Measurements from ENCODE around the gene PKD2. TPM values are rescaled to one million over a fixed set of nuclear protein-coding genes. Genes with fewer than 3 reads are reported as not detected.

The PKD2 gene
- 24.1 TPM for polyA plus RNA-seq (ENCODE audit: insufficient read length)

GRCh38 chr4:88007304-88008121 lies at the start of gene PKD2:
PKD2 (plus strand) TSS chr4:88007635; CDS start chr4:88007734, 99 bp downstream.
- peak; percentile 93 for DNase-seq

GRCh38 chr4:87961993-87962392 lies 45.4 kb upstream of the PKD2 start:
- DNase-seq: no peak

GRCh38 chr4:87962398-87963146 lies 44.9 kb upstream of the PKD2 start:
- no peak for DNase-seq

DNA sequence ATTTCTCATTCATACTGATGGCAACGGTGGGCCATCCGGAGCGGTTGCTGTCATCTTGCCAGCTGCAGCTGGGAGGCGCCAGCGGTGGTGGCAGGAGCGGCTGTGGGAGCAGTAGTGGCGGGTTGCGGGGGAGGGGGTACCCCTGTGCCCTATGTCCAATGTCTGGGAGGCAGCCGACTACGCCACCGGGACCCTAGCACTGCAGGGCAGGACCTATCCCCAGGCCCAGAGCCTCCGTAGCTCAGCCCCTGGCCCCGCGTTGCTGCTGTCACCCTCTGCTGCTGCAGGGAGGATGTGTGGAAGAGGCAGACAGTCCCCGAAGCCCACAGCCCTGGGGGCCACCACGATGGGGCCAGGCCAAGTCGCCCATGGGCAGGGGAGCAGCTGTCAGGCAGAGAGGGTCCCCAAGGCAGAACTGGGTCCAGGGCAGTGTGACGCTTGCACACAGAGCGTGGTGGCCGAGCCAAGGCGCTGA lies 41.9 kb upstream of the PKD2 start:
- no peak for DNase-seq

DNA sequence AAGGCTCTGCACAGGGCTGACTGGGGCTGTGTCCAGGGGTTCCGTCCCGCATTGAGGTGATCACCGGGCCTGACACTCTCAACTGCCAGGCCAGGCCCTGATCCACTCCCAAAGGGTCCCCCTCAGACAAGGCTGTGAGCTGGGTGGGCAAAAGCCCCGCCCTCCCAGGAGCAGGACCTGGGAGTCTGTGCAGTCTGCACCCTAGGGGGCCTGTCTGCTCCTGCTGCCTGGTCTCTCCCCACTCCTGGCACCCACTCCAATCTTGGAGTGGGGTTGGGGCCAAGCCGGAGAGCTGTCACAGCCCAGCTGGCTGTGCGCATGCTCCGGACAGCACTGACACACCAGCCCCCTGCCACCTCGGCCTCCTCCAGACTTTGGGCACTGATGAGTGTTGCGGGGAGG lies 41.3 kb upstream of the PKD2 start:
- DNase-seq: no peak

- DNase-seq: no peak
Measured at GRCh38 chr4:87967193-87967592, 40.2 kb upstream of the PKD2 start.

- DNase-seq: no peak
Measured at GRCh38 chr4:87970121-87970520, 37.3 kb upstream of the PKD2 start.

GRCh38 chr4:87971866-87972265 lies 35.6 kb upstream of the PKD2 start:
- no peak for DNase-seq

- peak; percentile 26 for DNase-seq
Measured at GRCh38 chr4:87973283-87974169, 33.9 kb upstream of the PKD2 start.

DNA sequence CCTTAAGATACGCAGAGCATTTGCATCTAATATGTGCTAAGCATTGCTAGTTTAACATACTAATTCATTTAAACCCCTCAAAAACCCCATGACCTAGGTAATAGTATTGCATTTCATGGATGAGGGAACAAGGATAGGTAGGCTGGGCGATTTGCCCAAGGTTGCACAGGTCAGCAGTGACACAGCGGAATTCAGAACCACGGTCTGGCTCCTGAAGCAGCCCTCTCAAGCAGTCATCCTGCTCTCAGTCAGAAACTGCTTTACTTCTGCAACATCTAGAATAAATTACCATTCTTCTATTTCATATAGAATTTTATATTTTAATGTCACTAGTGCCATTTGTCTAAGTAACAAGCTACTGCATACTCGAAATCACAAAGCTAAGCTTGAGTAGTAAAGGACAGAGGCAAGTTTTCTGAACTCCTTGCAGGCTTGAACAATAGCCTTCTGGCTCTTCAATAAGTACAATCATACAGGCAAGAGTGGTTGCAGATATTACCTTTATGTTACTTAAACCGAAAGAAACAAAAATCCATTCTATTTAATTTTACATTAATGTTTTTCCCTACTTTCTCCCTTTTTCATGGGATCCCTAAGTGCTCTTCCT lies 32.5 kb upstream of the PKD2 start:
- DNase-seq: no peak

DNA sequence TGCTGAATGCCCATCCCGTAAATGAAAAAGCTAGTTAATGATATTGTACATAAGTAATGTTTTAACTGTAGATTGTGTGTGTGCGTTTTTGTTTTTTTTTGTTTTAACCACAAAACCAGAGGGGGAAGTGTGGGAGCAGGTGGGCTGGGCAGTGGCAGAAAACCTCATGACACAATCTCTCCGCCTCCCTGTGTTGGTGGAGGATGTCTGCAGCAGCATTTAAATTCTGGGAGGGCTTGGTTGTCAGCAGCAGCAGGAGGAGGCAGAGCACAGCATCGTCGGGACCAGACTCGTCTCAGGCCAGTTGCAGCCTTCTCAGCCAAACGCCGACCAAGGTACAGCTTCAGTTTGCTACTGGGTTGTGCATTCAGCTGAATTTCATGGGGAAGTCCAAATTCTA lies 32.0 kb upstream of the PKD2 start, which contains the start of gene SPP1:
Gene SPP1 (plus strand): TSS at position 249 of the 400 bp plus-strand sequence. CDS start 1,182 bp downstream, outside the sequence.
- peak; percentile 30 for DNase-seq

- no peak for DNase-seq
Measured at GRCh38 chr4:87977521-87978278, 29.7 kb upstream of the PKD2 start.

GRCh38 chr4:87978681-87979080 lies 28.8 kb upstream of the PKD2 start:
- DNase-seq: no peak

DNA sequence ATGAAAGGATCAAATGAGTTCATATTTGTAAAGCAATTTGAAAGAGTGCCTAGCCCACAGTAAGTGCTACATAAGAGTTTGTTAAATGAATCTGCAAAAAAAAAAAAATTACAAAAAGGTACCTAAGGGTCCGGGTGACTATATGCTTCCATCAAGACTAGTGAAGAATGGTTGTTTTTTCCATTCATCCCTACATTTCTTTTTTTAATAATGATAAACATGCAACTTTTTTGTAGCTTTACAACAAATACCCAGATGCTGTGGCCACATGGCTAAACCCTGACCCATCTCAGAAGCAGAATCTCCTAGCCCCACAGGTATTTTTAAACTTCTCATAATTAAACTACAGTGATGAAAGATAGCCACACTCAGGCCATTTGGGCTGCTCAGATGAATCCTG lies 27.6 kb upstream of the PKD2 start:
- DNase-seq: no peak

DNA sequence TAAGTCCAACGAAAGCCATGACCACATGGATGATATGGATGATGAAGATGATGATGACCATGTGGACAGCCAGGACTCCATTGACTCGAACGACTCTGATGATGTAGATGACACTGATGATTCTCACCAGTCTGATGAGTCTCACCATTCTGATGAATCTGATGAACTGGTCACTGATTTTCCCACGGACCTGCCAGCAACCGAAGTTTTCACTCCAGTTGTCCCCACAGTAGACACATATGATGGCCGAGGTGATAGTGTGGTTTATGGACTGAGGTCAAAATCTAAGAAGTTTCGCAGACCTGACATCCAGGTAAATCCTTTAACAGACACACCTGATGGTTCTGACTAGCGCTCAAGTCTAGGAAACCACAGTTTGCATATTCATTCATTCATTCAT lies 25.9 kb upstream of the PKD2 start:
- DNase-seq: no peak

DNA sequence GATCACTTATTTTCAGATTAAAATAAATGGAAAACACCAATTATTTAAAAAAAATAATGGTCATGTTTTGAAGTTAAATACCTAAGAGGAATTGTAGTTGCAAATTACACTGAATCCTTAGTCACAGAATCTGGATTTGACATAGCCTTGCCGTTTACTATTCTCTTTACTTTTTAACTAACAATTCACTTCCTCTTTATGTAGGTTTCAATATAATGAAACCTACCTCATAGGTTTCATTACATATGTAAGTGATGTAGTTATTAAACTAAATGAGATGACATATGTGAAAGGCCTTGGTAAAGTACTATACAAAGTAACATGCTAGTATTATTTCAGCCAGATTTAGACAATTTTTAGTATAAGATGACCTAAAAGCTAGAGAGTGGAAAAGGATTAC lies 25.4 kb upstream of the PKD2 start:
- no peak for DNase-seq

GRCh38 chr4:87982446-87983010 lies 24.9 kb upstream of the PKD2 start:
- DNase-seq: no peak

DNA sequence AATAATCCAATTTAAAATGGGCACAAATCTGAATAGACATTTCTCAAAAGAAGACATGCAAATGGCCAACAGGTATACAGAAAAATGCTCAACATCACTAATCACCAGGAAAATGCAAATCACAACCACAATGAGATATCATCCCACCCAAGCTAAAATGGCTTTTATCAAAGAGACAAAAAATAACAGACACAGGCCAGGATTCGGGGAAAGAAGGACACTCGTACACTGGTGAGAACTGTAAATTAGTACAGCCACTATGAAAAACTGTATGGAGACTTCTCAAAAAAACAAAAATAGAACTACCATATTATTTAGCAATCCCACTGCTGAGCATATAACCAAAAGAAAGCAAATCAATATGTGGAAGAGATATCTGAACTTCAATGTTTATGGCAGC lies 23.4 kb upstream of the PKD2 start:
- DNase-seq: no peak

DNA sequence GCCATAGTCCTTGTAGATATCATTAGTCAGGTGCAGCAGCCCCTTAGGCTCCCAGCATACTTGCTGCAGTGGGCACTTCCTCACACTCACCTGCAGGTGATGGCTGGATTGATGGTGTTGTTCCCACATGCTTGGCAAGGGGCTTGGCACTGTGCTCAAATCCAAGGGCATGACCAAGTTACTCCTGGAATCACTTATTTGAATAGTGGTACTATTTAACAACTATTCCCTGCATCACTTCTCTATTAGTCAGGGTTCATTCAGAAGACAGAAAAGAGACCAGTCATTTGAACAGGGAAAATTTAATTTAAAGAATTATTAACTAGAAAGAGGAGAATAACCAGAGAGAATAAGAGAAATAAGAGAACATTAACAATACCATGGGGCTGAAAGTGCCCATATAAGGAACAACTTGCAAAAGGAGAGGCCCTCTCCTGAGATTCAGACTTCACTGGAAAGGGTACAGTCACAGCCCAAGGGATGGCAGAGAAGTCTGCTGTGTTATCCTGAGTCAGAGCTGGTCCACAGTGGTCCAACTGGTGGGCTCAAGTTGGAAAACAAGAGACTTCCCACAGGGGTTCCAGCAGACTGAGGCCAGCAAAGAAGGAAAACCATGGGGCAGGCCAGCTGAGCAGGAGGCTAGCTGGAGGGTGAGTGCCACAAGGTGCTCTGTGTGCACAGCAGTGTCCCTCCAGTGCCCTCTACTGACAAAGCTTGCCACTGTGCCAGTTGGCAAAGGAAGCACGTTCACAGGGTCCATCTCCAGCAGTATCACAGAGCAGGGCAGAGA lies 22.1 kb upstream of the PKD2 start:
- no peak for DNase-seq

- DNase-seq: no peak
Measured at GRCh38 chr4:87985887-87986200, 21.6 kb upstream of the PKD2 start.

Data from hindlimb muscle (tissue), 1 donor.